Hepatocyte (in vitro differentiated cells): ENCODE data around the gene CSMD2. TPM values are rescaled to one million over a fixed set of nuclear protein-coding genes. Genes with fewer than 3 reads are reported as not detected.
A peak's percentile ranks its signal among the peaks of the same experiment; 100 is the strongest.

ENCODE experiments used
- DNase-seq: peaks from one replicate; pipeline ENCODE4 v3.0.0-alpha.2; 2016; ENCODE audit warnings: low spot score
- H2AFZ ChIP-seq: fragments of 200-600 bp; sonication (generic); 2 replicates; pipeline ENCODE4 v1.6.0; 2016; ENCODE audit warnings: antibody characterized with exemption, mild to moderate bottlenecking
- H3K27ac ChIP-seq: fragments of 200-600 bp; sonication (generic); 2 replicates; pipeline ENCODE4 v1.5.1; 2016; ENCODE audit warnings: mild to moderate bottlenecking
- H3K27me3 ChIP-seq: fragments of 200-600 bp; sonication (generic); 2 replicates; pipeline ENCODE4 v1.6.1; 2016
- H3K36me3 ChIP-seq: fragments of 200-600 bp; sonication (generic); replicated peaks from 2 replicates; pipeline ENCODE4 v1.5.1; 2016; ENCODE audit warnings: low read depth; ENCODE audit not compliant: insufficient read depth
- H3K4me1 ChIP-seq: fragments of 200-600 bp; sonication (generic); 2 replicates; pipeline ENCODE4 v1.5.1; 2016; ENCODE audit warnings: mild to moderate bottlenecking, moderate library complexity; ENCODE audit not compliant: insufficient read depth
- H3K4me2 ChIP-seq: fragments of 200-600 bp; sonication (generic); 2 replicates; pipeline ENCODE4 v1.6.0; 2016
- H3K4me3 ChIP-seq: fragments of 200-600 bp; sonication (generic); 2 replicates; pipeline ENCODE4 v1.5.1; 2016; ENCODE audit warnings: mild to moderate bottlenecking
- H3K79me2 ChIP-seq: fragments of 200-600 bp; sonication (generic); 2 replicates; pipeline ENCODE4 v1.6.0; 2017; ENCODE audit warnings: mild to moderate bottlenecking
- H3K9me2 ChIP-seq: fragments of 200-600 bp; sonication (generic); replicated peaks from 2 replicates; pipeline ENCODE4 v1.6.0; 2017; ENCODE audit warnings: mild to moderate bottlenecking; ENCODE audit not compliant: insufficient read depth
- H3K9me3 ChIP-seq: fragments of 200-600 bp; sonication (generic); 2 replicates; pipeline ENCODE4 v1.5.1; 2016; ENCODE audit warnings: low read depth, mild to moderate bottlenecking
- H4K20me1 ChIP-seq: fragments of 200-600 bp; sonication (generic); 2 replicates; pipeline ENCODE4 v1.6.0; 2016; ENCODE audit warnings: mild to moderate bottlenecking; ENCODE audit not compliant: insufficient read depth, poor library complexity, severe bottlenecking
- CTCF ChIP-seq: fragments of 200-600 bp; sonication (generic); IDR thresholded peaks from 2 replicates; pipeline ENCODE4 v1.5.1; 2016; ENCODE audit warnings: antibody characterized with exemption, mild to moderate bottlenecking; ENCODE audit not compliant: poor library complexity
- EZH2 ChIP-seq: fragments of 200-600 bp; sonication (generic); IDR thresholded peaks from 2 replicates; pipeline ENCODE4 v1.6.1; 2016; ENCODE audit warnings: antibody characterized with exemption, mild to moderate bottlenecking, borderline replicate concordance
- EZH2phosphoT487 ChIP-seq: fragments of 200-600 bp; sonication (generic); IDR thresholded peaks from one replicate; pipeline ENCODE4 v1.6.1; 2018; ENCODE audit warnings: antibody characterized with exemption, mild to moderate bottlenecking, low read depth, moderate library complexity; ENCODE audit not compliant: unreplicated experiment, severe bottlenecking
- WGBS: methylation state at CpG from one replicate; pipeline ENCODE4 v1.1.6; 2016; ENCODE audit warnings: low lambda C conversion rate; ENCODE audit errors: missing lambda C conversion rate; 5-methylcytosine and 5-hydroxymethylcytosine counted together
- polyA plus RNA-seq: library from polyadenylated mRNA; unstranded; fragments of >200 nt; fragmentation: Nextera tagmentation; extraction: Ambion mirVana; gene quantifications from 2 replicates; pipeline ENCODE4 v1.2.1, GENCODE V29; 2016
- total RNA-seq: library from RNA; depleted of rRNA; stranded (reverse); fragments of >200 nt; gene quantifications from 2 replicates; pipeline ENCODE4 v1.2.3, GENCODE V29; 2014

Gene CSMD2
- total and polyA plus RNA-seq, 2 experiments from 2014 or later = 0.10 to 0.37 TPM

- DNase-seq = peak; percentile 90
- Histone ChIP-seq H3K4me2 (no peak overlapping the region), H3K27ac (no peak overlapping the region)
Observed at GRCh38 chr1:33470495-33471012, 694.5 kb downstream of the CSMD2 start.

GRCh38 chr1:33469691-33470090 lies 695.3 kb downstream of the CSMD2 start:
- WGBS = 99% methylated on average over 2 of the region's 2 CpGs
- H3K4me1 ChIP-seq = peaks cover 6% of the 10 kb centered on the region
- peaks cover 11% of the 10 kb centered on the region for H3K79me2 ChIP-seq
- H3K9me2 ChIP-seq = no peaks in the 10 kb centered on the region
- H3K36me3 ChIP-seq = no peaks in the 10 kb centered on the region
- H3K4me3 ChIP-seq = no peak overlapping the region
- H3K27ac ChIP-seq = no peak overlapping the region
- H4K20me1 ChIP-seq = no peaks in the 10 kb centered on the region
- TF ChIP-seq EZH2 (no peak), CTCF (no peak), EZH2phosphoT487 (no peak)
- no peaks in the 10 kb centered on the region for H3K27me3 ChIP-seq
- no peak overlapping the region for H3K4me2 ChIP-seq
- H2AFZ ChIP-seq = no peak overlapping the region
- H3K9me3 ChIP-seq = no peaks in the 10 kb centered on the region
- DNase-seq = no peak

More at GRCh38 chr1:33470495-33471012, 694.5 kb downstream of the CSMD2 start:
- TF ChIP-seq EZH2 (no peak), EZH2phosphoT487 (no peak), CTCF (peak; percentile 86)
- H2AFZ ChIP-seq = no peak overlapping the region
- 13% methylated on average over 11 of the region's 11 CpGs for WGBS
- no peaks in the 10 kb centered on the region for H3K9me2 ChIP-seq
- H3K9me3 ChIP-seq = no peaks in the 10 kb centered on the region
- H3K36me3 ChIP-seq = no peaks in the 10 kb centered on the region
- H4K20me1 ChIP-seq = no peaks in the 10 kb centered on the region
- H3K79me2 ChIP-seq = peaks cover 11% of the 10 kb centered on the region
- H3K4me3 ChIP-seq = no peak overlapping the region
- H3K4me1 ChIP-seq = peaks cover 6% of the 10 kb centered on the region
- H3K27me3 ChIP-seq = no peaks in the 10 kb centered on the region

GRCh38 chr1:33468967-33469366 lies 696.1 kb downstream of the CSMD2 start:
- no peak overlapping the region for H3K4me3 ChIP-seq
- no peak overlapping the region for H2AFZ ChIP-seq
- TF ChIP-seq EZH2 = no peak
- TF ChIP-seq EZH2phosphoT487 = no peak
- no peak for TF ChIP-seq CTCF
- H3K9me2 ChIP-seq = no peaks in the 10 kb centered on the region
- WGBS = 87% methylated on average over 3 of the region's 3 CpGs
- H3K79me2 ChIP-seq = peaks cover 11% of the 10 kb centered on the region
- H3K4me2 ChIP-seq = no peak overlapping the region
- no peak overlapping the region for H3K27ac ChIP-seq
- H4K20me1 ChIP-seq = no peaks in the 10 kb centered on the region
- DNase-seq = no peak
- no peaks in the 10 kb centered on the region for H3K9me3 ChIP-seq
- no peaks in the 10 kb centered on the region for H3K36me3 ChIP-seq
- peaks cover 6% of the 10 kb centered on the region for H3K4me1 ChIP-seq
- H3K27me3 ChIP-seq = no peaks in the 10 kb centered on the region

- TF ChIP-seq EZH2 (no peak), CTCF (no peak), EZH2phosphoT487 (no peak)
- H3K4me1 ChIP-seq = peaks cover 6% of the 10 kb centered on the region
- H3K36me3 ChIP-seq = no peaks in the 10 kb centered on the region
- no peaks in the 10 kb centered on the region for H4K20me1 ChIP-seq
- WGBS = 88% methylated on average over 4 of the region's 4 CpGs
- H3K27me3 ChIP-seq = no peaks in the 10 kb centered on the region
- no peaks in the 10 kb centered on the region for H3K9me3 ChIP-seq
- H3K4me3 ChIP-seq = no peak overlapping the region
- no peaks in the 10 kb centered on the region for H3K9me2 ChIP-seq
- H2AFZ ChIP-seq = no peak overlapping the region
- no peak overlapping the region for H3K27ac ChIP-seq
- H3K79me2 ChIP-seq = peaks cover 7% of the 10 kb centered on the region
- no peak for DNase-seq
- no peak overlapping the region for H3K4me2 ChIP-seq
Observed at GRCh38 chr1:33468531-33468930, 696.5 kb downstream of the CSMD2 start.
